Right lobe of liver (tissue), 4 donors: ENCODE measurements around the gene FAM118B.

Source experiments
- POLR2A ChIP-seq: fragments of 450-650 bp; IDR thresholded peaks from one replicate; pipeline ENCODE4 v1.6.1; 2017; ENCODE audit warnings: antibody characterized with exemption, mild to moderate bottlenecking
- TF ChIP-seq, protein P1 (sequence below), 4 donors: fragments of 200-600 bp in 3 of 4; fragments of 450-650 bp in 1 of 4; IDR thresholded peaks; one replicate each; pipeline versions ENCODE4 v1.5.1 to v1.8.0; 2016 to 2022; ENCODE audit warnings: antibody characterized with exemption in 4 of 4, mild to moderate bottlenecking in 2 of 4
- donor health status: DM: no; HTN: no; CAD: no.
- donor health status: DM: no; HTN: no; CAD: no.
- donor health status: DM: no; HTN: yes; CAD: no.

DNA sequence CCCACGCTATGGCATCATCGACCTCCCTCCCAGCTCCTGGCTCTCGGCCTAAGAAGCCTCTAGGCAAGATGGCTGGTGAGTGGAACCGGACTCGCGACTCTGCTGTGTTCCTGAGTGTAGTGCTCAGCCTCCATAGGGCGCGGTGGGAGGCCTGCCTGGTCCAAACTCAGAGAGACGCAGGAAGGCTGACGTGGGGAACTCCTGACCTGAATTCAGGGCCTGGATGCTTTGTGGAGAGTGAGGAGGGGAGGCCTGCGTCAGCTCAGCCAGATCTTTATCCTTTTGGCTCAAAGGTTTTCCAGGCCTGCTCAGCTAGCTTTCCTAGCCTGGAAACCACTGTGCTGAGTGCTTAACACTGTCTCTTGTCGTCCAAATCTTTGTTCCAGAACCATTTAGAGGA, 79.3 kb downstream of the FAM118B start:
- TF ChIP-seq, protein P1, sequence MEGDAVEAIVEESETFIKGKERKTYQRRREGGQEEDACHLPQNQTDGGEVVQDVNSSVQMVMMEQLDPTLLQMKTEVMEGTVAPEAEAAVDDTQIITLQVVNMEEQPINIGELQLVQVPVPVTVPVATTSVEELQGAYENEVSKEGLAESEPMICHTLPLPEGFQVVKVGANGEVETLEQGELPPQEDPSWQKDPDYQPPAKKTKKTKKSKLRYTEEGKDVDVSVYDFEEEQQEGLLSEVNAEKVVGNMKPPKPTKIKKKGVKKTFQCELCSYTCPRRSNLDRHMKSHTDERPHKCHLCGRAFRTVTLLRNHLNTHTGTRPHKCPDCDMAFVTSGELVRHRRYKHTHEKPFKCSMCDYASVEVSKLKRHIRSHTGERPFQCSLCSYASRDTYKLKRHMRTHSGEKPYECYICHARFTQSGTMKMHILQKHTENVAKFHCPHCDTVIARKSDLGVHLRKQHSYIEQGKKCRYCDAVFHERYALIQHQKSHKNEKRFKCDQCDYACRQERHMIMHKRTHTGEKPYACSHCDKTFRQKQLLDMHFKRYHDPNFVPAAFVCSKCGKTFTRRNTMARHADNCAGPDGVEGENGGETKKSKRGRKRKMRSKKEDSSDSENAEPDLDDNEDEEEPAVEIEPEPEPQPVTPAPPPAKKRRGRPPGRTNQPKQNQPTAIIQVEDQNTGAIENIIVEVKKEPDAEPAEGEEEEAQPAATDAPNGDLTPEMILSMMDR (IDR thresholded peaks at IDR 0.05), result no peak
- TF ChIP-seq POLR2A, result no peak
